Effector memory CD4-positive, alpha-beta T cell (primary cell): ENCODE results near the gene CHCHD3.

Source experiments
- DNase-seq, 3 donors: peaks; one replicate each; pipeline ENCODE4 v3.0.0-alpha.2; 2020
- H3K27ac ChIP-seq: 2 replicates; pipeline ENCODE4 v1.7.0; 2013; ENCODE audit warnings: mild to moderate bottlenecking, low read length, moderate library complexity; ENCODE audit not compliant: insufficient read depth, poor library complexity, severe bottlenecking
- H3K27me3 ChIP-seq: replicated peaks from 2 replicates; pipeline ENCODE4 v1.7.0; 2013; ENCODE audit warnings: mild to moderate bottlenecking, low read length; ENCODE audit not compliant: insufficient read depth, control insufficient read depth, poor library complexity, severe bottlenecking
- H3K36me3 ChIP-seq: 2 replicates; pipeline ENCODE4 v1.7.0; 2013; ENCODE audit warnings: mild to moderate bottlenecking, low read length, moderate library complexity; ENCODE audit not compliant: control insufficient read depth, insufficient read depth
- H3K4me1 ChIP-seq: 2 replicates; pipeline ENCODE4 v1.7.0; 2013; ENCODE audit warnings: low read length, mild to moderate bottlenecking; ENCODE audit not compliant: control insufficient read depth, insufficient read depth, poor library complexity, severe bottlenecking
- H3K4me3 ChIP-seq: 2 replicates; pipeline ENCODE4 v1.7.0; 2013; ENCODE audit warnings: low read length, low read depth, mild to moderate bottlenecking; ENCODE audit not compliant: insufficient read depth, poor library complexity, severe bottlenecking
- H3K9me3 ChIP-seq: 2 replicates; pipeline ENCODE4 v1.7.0; 2013; ENCODE audit warnings: mild to moderate bottlenecking, low read length, moderate library complexity; ENCODE audit not compliant: control insufficient read depth

The CHCHD3 gene

GRCh38 chr7:132800522-132800921 lies 281.4 kb downstream of the CHCHD3 start:
- no peak overlapping the region for H3K27ac ChIP-seq
- no peaks in the 10 kb centered on the region for H3K36me3 ChIP-seq
- H3K9me3 ChIP-seq, result no peaks in the 10 kb centered on the region
- DNase-seq, result no peak
- H3K27me3 ChIP-seq, result no peaks in the 10 kb centered on the region
- no peaks in the 10 kb centered on the region for H3K4me1 ChIP-seq
- H3K4me3 ChIP-seq, result no peak overlapping the region

GRCh38 chr7:132799081-132799413 lies 282.8 kb downstream of the CHCHD3 start:
- no peak for DNase-seq
- H3K27me3 ChIP-seq, result no peaks in the 10 kb centered on the region
- H3K4me3 ChIP-seq, result no peak overlapping the region
- H3K36me3 ChIP-seq, result no peaks in the 10 kb centered on the region
- no peaks in the 10 kb centered on the region for H3K9me3 ChIP-seq
- H3K27ac ChIP-seq, result no peak overlapping the region
- no peaks in the 10 kb centered on the region for H3K4me1 ChIP-seq

- no peaks in the 10 kb centered on the region for H3K36me3 ChIP-seq
- H3K9me3 ChIP-seq, result no peaks in the 10 kb centered on the region
- no peak for DNase-seq
- H3K4me1 ChIP-seq, result no peaks in the 10 kb centered on the region
- no peak overlapping the region for H3K27ac ChIP-seq
- no peak overlapping the region for H3K4me3 ChIP-seq
- H3K27me3 ChIP-seq, result no peaks in the 10 kb centered on the region
Observed at GRCh38 chr7:132797152-132797551, 284.7 kb downstream of the CHCHD3 start.

GRCh38 chr7:132793474-132793873 lies 288.4 kb downstream of the CHCHD3 start:
- no peak overlapping the region for H3K4me3 ChIP-seq
- DNase-seq, result no peak
- H3K36me3 ChIP-seq, result no peaks in the 10 kb centered on the region
- H3K9me3 ChIP-seq, result no peaks in the 10 kb centered on the region
- no peak overlapping the region for H3K27ac ChIP-seq
- no peaks in the 10 kb centered on the region for H3K27me3 ChIP-seq
- H3K4me1 ChIP-seq, result no peaks in the 10 kb centered on the region

GRCh38 chr7:132791036-132791435 lies 290.9 kb downstream of the CHCHD3 start:
- Histone ChIP-seq H3K9me3 (no peaks in the 10 kb centered on the region), H3K27me3 (no peaks in the 10 kb centered on the region), H3K36me3 (no peaks in the 10 kb centered on the region), H3K27ac (no peak overlapping the region), H3K4me1 (no peaks in the 10 kb centered on the region), H3K4me3 (no peak overlapping the region)
- DNase-seq, result no peak

- Histone ChIP-seq H3K27me3 (no peaks in the 10 kb centered on the region), H3K36me3 (no peaks in the 10 kb centered on the region), H3K4me1 (no peaks in the 10 kb centered on the region), H3K4me3 (no peak overlapping the region), H3K9me3 (no peaks in the 10 kb centered on the region), H3K27ac (no peak overlapping the region)
- no peak for DNase-seq
Observed at GRCh38 chr7:132790104-132790503, 291.8 kb downstream of the CHCHD3 start.

- Histone ChIP-seq H3K36me3 (no peaks in the 10 kb centered on the region), H3K27me3 (no peaks in the 10 kb centered on the region), H3K4me3 (no peak overlapping the region), H3K27ac (no peak overlapping the region), H3K4me1 (no peaks in the 10 kb centered on the region), H3K9me3 (no peaks in the 10 kb centered on the region)
- DNase-seq, result no peak
Observed at GRCh38 chr7:132789281-132789680, 292.6 kb downstream of the CHCHD3 start.

GRCh38 chr7:132785870-132786269 lies 296.0 kb downstream of the CHCHD3 start:
- no peaks in the 10 kb centered on the region for H3K36me3 ChIP-seq
- no peak overlapping the region for H3K4me3 ChIP-seq
- no peaks in the 10 kb centered on the region for H3K27me3 ChIP-seq
- no peaks in the 10 kb centered on the region for H3K9me3 ChIP-seq
- DNase-seq, result no peak
- no peak overlapping the region for H3K27ac ChIP-seq
- no peaks in the 10 kb centered on the region for H3K4me1 ChIP-seq

GRCh38 chr7:132784406-132784805 lies 297.5 kb downstream of the CHCHD3 start:
- no peak for DNase-seq
- no peak overlapping the region for H3K27ac ChIP-seq
- no peaks in the 10 kb centered on the region for H3K36me3 ChIP-seq
- no peak overlapping the region for H3K4me3 ChIP-seq
- H3K9me3 ChIP-seq, result no peaks in the 10 kb centered on the region
- no peaks in the 10 kb centered on the region for H3K4me1 ChIP-seq
- no peaks in the 10 kb centered on the region for H3K27me3 ChIP-seq

GRCh38 chr7:132783824-132784223 lies 298.1 kb downstream of the CHCHD3 start:
- Histone ChIP-seq H3K27ac (no peak overlapping the region), H3K4me1 (no peaks in the 10 kb centered on the region)
- no peak for DNase-seq

More at GRCh38 chr7:132783824-132784223, 298.1 kb downstream of the CHCHD3 start:
- no peaks in the 10 kb centered on the region for H3K27me3 ChIP-seq
- H3K36me3 ChIP-seq, result no peaks in the 10 kb centered on the region
- no peak overlapping the region for H3K4me3 ChIP-seq
- no peaks in the 10 kb centered on the region for H3K9me3 ChIP-seq
